Panc1 (cell line): ENCODE measurements around the gene GATD1.
A peak's percentile ranks its signal among the peaks of the same experiment; 100 is the strongest.

Experiments used
- POLR2AphosphoS5 ChIP-seq: IDR thresholded peaks from 2 replicates; pipeline ENCODE4 v1.6.1; 2012; ENCODE audit warnings: mild to moderate bottlenecking, low read depth, low read length, moderate library complexity
- TF ChIP-seq, protein P1 (sequence below), 2 experiments: IDR thresholded peaks; 2 replicates each; pipeline ENCODE4 v1.6.1; 2011 to 2012; ENCODE audit warnings: low read depth in 2 of 2, control low read depth in 1 of 2, low read length in 1 of 2, mild to moderate bottlenecking in 1 of 2, moderate library complexity in 1 of 2; ENCODE audit not compliant: insufficient read depth in 1 of 2
- TF ChIP-seq, protein P2 (sequence below): fragments of 450-650 bp; IDR thresholded peaks from 2 replicates; pipeline ENCODE4 v1.5.1; 2017; ENCODE audit warnings: mild to moderate bottlenecking

DNA sequence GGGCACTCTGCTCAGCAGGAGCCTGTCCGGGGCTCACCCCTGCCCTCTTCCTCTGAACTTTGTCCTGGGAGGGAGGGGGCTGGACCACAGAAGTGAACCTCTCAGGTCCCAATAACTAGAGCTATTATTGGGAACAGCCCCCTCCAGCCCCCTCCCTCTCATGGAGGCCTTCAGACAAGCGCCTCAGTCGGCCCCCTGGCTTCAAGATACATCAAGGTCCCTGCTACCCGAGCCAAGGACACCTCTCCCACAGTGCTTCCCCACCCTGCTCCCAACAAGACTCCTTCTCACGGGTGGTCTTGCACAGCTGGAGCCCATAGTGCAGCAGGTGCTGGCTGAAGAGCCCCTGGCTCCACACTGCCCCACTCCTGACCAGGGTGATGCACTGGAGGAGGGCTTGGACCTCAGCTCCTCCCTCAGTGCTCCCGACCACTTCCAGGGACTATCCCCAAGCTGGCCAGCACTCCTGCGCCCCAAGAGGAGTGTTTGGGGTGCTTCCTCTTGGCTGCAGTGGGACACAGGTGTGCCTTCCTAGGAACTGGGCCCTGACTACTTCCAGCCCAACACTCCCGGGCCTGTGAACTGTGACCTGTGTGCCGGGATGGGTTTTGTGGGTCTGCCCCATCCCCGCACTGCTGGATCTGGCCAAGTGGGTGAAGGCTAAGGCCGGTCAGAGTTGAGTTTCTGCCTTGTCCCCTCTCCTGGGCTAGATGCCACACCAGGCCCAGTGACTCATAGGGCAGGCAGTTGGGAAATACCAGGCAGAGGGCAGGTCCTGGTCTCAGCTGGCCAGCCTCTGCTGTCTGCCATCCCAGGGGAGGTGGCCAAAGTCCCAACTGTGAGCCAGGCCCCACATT lies 43.6 kb upstream of the GATD1 start:
- TF ChIP-seq, protein P1, sequence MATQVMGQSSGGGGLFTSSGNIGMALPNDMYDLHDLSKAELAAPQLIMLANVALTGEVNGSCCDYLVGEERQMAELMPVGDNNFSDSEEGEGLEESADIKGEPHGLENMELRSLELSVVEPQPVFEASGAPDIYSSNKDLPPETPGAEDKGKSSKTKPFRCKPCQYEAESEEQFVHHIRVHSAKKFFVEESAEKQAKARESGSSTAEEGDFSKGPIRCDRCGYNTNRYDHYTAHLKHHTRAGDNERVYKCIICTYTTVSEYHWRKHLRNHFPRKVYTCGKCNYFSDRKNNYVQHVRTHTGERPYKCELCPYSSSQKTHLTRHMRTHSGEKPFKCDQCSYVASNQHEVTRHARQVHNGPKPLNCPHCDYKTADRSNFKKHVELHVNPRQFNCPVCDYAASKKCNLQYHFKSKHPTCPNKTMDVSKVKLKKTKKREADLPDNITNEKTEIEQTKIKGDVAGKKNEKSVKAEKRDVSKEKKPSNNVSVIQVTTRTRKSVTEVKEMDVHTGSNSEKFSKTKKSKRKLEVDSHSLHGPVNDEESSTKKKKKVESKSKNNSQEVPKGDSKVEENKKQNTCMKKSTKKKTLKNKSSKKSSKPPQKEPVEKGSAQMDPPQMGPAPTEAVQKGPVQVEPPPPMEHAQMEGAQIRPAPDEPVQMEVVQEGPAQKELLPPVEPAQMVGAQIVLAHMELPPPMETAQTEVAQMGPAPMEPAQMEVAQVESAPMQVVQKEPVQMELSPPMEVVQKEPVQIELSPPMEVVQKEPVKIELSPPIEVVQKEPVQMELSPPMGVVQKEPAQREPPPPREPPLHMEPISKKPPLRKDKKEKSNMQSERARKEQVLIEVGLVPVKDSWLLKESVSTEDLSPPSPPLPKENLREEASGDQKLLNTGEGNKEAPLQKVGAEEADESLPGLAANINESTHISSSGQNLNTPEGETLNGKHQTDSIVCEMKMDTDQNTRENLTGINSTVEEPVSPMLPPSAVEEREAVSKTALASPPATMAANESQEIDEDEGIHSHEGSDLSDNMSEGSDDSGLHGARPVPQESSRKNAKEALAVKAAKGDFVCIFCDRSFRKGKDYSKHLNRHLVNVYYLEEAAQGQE (IDR thresholded peaks at IDR 0.05; ENCODE audit: insufficient read depth in 1 of 2, low read depth in 2 of 2, low read length in 1 of 2) = no peak
- TF ChIP-seq, protein P2, sequence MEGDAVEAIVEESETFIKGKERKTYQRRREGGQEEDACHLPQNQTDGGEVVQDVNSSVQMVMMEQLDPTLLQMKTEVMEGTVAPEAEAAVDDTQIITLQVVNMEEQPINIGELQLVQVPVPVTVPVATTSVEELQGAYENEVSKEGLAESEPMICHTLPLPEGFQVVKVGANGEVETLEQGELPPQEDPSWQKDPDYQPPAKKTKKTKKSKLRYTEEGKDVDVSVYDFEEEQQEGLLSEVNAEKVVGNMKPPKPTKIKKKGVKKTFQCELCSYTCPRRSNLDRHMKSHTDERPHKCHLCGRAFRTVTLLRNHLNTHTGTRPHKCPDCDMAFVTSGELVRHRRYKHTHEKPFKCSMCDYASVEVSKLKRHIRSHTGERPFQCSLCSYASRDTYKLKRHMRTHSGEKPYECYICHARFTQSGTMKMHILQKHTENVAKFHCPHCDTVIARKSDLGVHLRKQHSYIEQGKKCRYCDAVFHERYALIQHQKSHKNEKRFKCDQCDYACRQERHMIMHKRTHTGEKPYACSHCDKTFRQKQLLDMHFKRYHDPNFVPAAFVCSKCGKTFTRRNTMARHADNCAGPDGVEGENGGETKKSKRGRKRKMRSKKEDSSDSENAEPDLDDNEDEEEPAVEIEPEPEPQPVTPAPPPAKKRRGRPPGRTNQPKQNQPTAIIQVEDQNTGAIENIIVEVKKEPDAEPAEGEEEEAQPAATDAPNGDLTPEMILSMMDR = no peak
- TF ChIP-seq POLR2AphosphoS5 = peak; percentile 69; the same call in 1 of the 2 replicates
